AG10803 (cell line): Measurements from ENCODE around the gene KRT73.

Source experiments
- DNase-seq: peaks from one replicate; pipeline ENCODE4 v3.0.0; 2010; ENCODE audit warnings: low read depth
- H3K4me3 ChIP-seq: 2 replicates; pipeline ENCODE4 v1.5.1; 2011; ENCODE audit warnings: mild to moderate bottlenecking, low read length, control low read depth
- TF ChIP-seq, protein P1 (sequence below): conservative IDR thresholded peaks from 2 replicates; pipeline ENCODE4 v1.5.1; 2011; ENCODE audit warnings: mild to moderate bottlenecking, low read length, control low read depth, inconsistent platforms

The KRT73 gene

DNA sequence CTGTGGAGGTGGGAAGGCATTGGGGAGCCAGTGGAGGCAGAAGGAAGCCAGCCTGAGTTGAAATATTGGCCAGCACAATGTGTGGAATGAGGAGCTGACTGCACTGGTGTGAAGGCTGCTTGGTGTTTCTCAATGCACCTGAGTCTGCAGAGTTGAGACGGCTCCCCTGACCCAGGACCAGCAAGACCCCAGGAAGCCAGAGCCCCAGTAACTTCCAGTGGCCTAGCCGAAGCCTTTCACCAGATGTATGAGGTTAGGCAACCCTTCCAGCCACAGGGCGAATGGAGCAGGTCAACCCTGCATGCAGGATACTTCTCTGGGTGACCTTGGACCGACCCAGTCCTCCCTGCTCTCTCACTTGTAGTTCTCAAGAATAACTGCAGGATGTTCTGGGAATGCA, 12.9 kb upstream of the KRT73 start:
- no peak for DNase-seq
- no peak overlapping the region for H3K4me3 ChIP-seq
- TF ChIP-seq, protein P1, sequence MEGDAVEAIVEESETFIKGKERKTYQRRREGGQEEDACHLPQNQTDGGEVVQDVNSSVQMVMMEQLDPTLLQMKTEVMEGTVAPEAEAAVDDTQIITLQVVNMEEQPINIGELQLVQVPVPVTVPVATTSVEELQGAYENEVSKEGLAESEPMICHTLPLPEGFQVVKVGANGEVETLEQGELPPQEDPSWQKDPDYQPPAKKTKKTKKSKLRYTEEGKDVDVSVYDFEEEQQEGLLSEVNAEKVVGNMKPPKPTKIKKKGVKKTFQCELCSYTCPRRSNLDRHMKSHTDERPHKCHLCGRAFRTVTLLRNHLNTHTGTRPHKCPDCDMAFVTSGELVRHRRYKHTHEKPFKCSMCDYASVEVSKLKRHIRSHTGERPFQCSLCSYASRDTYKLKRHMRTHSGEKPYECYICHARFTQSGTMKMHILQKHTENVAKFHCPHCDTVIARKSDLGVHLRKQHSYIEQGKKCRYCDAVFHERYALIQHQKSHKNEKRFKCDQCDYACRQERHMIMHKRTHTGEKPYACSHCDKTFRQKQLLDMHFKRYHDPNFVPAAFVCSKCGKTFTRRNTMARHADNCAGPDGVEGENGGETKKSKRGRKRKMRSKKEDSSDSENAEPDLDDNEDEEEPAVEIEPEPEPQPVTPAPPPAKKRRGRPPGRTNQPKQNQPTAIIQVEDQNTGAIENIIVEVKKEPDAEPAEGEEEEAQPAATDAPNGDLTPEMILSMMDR: no peak

DNA sequence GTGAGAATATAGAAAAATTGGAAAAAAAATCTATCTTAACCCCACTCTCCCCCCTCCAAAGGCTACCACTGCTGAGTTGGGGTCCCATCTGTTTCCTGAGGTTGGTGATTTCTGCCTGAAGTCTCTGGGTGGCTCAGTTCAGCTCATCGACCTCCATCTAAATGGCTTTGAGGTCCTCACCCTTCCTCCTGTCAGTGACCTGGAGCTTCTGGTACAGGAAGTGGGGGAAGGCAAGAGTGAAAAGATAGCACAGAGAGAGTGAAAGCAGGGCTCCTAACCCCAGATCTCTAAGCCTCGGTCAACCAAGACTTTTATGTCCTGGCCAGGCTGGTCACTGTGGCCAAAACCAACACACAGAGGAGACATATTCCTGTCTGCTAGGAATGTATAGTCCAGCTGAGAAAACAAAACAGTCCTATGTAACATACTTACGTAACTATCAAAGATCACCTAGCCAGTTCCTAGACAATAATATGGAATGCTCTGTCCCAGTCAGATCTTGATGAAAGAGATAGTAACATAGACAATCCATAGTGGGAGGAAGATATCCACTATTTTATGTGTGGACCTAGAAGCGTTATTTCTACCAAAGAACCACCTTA, 12.3 kb upstream of the KRT73 start:
- TF ChIP-seq, protein P1: no peak
- H3K4me3 ChIP-seq: no peak overlapping the region
- DNase-seq: no peak

DNA sequence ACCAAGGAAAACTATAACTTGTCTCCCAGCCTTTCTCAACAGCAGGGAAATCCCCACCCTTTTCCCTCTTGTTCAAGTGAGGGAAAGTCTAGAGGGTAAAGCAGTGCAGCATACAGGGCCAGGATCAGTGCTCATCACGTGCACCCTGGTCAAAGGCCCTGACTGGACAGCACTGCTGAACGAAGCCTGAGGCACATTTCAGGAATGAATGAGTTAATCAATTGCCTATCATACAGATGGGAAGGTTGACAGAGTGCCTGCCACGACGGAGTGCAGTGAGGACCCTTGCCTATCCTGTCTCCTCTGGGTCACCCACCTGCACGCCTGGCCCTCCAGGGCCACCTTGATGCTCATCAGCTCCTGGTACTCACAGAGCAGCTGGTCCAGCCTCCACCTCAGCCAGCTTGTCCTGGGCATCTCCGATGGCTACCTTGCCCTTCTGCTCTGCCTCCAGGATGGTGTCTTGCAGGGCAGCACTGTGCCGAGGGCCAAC, 11.7 kb upstream of the KRT73 start:
- TF ChIP-seq, protein P1: no peak

DNA sequence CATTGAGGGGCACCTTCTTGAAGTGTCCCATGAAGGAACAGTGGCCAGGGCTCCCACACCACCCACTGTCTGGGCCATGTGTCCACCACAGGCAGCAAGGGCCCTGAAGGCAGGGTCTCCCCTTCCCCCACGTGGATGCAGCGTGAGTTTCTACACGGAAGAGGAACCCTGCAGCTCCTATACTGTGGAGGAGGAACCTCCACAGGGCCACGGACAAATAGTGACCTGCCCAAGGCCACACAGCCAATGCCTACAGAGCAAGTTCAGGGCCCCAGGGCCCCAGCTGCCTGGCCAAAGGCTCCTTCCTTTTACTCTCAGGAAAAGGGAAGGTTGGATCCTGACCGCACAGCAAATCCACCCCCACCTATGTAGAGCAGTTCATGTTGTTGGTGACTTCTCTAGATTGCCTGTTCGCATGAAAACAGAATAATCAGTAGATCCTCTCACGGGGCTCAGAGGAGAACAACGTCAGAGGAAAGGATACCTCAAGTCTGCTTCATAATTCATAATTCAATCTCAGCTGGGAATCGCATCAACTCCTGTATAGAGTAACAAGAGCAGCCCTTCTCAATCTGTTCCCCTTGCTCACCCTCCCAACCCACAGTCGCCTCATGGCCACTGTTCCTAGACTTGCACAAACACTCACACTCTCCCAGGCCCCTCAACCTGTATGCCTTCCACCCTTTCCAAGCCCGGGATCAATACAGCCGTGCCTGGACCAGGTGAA, 11.1 kb upstream of the KRT73 start:
- TF ChIP-seq, protein P1: no peak
- H3K4me3 ChIP-seq: no peak overlapping the region
- no peak for DNase-seq

More for the DNA sequence above, 11.7 kb upstream of the KRT73 start:
- H3K4me3 ChIP-seq: no peak overlapping the region
- DNase-seq: no peak

DNA sequence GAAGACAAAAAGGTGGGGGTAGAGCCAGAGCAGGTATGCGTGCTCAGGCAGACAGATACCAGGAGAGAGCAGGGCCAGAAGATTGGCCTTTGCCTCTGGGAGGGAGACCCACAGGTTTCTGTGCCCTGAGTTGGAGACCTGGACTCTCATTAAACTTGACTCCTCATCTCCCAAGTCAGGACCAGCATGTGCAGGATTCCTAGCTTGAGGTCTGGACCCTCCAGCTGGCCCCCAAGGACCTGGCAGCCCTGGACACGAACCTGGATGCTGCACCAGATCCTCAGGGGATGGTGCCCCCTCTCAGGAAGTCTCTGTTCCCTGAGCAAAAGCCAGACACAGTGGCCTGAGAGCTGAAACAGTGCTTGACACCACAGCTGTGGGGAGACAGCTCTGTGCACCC, 10.5 kb upstream of the KRT73 start:
- DNase-seq: no peak
- TF ChIP-seq, protein P1: no peak
- H3K4me3 ChIP-seq: no peak overlapping the region

DNA sequence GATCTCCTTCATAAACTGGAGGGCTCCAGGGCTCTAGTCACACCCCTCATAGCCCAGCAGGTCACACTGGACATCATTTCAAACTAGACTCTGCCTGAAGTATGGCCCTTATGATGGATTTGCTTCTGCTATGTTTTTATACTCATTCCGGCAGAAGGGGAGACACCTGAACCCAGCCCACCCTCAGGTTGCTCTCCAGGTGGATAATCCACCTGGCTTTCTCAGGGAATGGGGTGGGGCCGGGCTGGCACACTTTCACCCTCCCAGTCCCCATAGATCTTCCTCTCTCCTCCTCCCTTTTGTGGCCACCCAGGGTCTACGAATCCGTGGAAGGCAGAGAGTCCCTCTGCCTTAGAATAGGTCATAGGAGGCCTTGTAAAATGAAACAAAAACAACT, 9.8 kb upstream of the KRT73 start:
- H3K4me3 ChIP-seq: no peak overlapping the region
- TF ChIP-seq, protein P1: no peak
- no peak for DNase-seq

DNA sequence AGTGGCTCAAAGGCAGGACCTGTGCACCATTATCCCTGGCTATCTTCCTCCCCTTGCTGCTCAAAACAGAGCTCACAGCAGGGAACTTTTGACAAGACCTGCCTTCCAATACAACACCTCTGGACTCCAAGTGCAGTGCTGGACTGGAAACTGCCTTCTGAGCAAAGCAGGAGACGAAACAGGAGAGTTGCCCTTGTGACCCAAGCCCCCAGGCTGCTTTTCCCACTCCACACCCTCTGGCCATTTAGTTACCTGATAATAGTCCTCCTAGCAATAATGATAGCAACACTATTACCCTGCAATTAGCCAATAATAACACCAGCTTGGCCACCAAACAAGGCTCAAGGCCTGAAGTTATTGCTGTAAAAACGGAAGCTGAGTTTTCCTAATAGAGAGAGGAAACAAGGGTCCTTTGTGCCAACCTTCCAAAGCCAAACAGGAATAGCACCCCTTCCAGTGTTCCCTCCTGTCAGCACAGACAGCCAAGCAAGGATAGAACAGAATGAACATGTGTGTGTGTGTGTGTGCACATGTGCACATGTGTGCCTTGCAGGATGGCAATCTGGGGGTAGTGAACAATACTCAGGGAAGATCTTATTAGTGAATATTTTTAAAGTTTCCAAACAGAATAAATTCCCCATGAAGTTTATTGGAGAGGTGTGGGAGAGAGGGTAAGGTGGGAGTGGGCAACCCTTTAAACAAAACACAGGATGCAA, 9.2 kb upstream of the KRT73 start:
- no peak overlapping the region for H3K4me3 ChIP-seq
- DNase-seq: no peak
- TF ChIP-seq, protein P1: no peak
